ENCODE data around the gene QSOX2.

Gene QSOX2

DNA sequence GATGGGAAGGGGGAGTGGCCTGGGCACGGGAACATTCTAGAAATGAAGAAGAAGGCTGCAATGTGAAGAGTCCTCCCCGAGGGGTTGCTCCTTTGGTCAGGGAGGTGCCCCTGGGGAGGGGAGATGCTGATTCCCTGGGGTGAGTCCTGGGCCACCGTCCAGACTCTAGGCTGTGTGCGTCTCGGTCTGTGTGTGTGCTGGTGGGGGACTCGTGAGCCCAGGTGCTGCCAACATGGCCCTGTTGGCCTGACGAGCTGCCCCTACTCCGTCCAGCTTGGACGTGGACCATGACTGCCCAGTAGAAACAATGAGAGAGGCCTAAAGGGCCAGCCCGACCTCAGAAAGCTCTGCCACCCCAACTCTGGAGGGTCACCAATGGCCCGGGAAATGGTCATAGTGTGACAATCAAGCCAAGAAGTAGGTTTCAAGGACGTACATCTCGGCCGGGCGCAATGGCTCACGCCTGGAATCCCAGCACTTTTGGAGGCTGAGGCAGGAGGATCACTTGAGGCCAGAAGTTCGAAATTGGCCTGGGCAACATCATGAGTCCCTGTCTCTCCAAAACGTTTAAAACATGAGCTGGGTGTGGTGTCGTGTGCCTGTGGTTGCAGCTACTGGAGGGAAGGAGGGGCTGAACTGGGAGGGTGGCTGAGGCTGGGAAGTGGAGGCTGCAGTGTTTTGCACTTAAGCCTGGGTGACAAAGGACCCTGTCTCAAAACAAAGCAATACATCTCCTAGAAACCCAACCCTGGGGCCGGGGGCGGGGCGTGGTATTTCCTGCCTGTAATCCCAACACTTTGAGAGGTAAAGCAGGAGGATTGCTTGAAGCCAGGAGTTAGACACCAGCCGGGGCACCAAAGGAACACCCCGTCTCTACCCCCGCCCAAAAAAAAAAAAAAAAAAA is 57.7 kb downstream of the QSOX2 start:
- no peak for DNase-seq

DNA sequence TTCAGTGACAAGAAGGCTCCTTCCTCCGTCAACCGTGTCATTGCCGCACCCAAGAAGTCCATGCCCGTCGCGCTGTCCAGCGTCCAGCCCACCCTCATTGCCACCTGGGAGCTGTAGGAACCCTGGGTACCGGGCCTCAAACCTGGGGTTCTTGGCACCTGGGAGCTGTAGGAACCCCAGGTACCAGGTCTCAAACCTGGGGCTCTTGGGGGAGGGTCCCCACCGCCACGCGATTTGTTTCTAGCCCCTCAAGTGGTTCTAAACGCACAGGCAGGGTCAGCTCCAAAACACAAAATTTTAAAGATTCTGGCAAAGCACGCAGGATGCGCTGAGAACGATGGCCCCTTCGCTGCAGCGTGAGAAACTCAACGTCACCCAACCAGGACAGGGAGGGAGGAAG is 58.4 kb downstream of the QSOX2 start:
- DNase-seq: no peak

DNA sequence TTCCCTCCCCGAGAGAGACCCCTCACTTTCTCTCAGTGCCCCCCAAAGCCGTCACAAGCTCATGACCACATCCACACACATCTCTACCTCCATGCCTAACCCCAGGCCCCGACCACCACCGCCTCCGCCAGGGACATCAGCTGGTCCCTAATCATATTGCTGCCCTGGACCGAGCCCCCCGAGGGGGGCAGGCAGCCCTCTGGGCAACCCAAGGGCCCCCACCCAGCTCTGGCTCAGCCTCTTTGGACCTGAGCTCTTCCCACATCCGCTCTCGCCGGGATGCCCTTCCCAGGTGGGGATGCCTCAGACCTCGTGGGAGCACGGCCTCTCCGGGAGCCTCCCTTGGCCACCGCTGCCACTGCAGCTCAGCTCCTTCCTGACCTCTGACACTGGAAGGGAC is 59.2 kb downstream of the QSOX2 start:
- DNase-seq: no peak

DNA sequence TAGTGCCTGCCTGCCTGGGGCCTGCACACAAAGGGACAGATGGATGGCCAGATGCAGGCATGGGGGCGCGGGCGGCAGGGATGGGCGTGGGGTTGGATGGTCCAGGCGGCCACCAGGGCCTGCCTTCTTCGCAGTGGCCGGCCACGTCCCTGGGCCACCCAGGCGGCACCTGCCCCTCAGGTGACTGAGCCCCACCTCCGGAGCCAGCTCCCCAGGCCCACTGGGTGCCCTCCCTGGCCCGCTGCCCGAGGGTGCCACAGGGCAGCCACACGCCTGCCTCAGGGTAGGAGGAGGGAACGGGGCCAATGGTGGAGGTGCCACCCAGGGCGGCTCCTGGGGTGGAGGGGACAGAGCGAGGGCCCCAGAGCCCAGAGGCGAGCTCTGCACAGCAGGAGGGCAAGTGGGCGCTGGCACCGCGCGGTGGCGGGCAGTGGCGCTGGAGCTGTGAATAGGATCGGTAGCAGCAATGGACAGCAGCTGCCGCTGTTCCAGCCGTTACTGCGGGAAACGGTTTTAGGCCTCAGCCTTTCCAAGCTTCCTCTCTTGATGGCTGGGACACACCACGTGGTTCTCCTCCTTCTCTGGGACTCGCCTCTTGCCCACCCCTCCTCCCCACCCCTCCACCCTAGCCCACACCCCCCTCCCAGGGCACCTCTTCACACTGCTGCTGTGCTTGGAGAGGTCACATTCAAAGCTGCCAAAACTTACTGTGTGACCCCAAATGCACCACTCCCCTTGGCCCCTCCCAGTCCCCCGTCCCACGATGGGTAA is 59.8 kb downstream of the QSOX2 start:
- DNase-seq: no peak

DNA sequence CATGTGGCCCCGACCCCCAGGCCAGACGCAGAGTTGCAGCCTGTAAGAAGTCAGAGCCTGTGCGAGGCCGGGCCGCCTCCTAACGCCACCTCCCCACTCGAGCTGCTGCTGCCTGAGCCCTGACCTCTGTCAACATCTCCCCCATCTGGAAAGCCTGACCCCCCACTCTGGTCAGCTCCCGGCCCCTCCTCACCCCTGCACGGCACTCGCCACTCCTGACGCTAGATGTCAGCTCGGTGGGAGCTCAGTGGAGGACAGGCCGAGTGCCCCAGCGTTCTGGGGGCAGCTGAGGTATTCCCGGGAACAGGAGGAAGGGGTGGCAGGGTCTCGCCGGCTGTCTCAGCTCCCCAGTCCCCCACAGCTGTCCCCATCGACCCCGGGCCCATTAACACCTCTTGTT is 60.5 kb downstream of the QSOX2 start:
- no peak for DNase-seq

DNA sequence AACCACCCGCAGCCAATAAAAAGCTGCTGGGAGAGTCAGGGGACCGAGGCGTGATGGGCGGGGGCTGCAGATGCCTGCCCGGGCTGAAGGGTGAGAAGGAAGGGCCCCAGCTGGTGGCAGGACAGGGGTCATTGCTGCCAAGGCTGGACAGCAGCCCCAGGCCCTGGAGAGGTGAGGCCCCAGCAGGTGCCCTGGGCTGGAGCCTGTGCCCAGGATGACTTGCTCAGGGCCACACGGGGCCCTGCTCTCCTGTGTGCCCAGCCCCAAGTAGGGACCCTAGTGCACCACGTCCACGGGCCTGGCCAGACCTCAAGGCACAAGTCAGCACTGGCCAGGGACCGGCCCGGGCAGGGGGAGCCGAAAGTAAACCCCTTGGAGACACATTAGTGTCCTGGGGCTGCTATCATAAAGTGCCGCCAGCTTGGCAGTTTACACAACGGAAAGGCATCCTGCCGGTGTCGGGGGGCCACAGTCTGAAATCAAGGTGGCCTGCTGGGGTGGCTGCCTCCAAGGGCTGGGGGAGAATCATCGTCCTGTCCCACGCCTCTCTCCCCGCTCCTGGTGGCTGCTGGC is 62.7 kb downstream of the QSOX2 start:
- no peak for DNase-seq

DNA sequence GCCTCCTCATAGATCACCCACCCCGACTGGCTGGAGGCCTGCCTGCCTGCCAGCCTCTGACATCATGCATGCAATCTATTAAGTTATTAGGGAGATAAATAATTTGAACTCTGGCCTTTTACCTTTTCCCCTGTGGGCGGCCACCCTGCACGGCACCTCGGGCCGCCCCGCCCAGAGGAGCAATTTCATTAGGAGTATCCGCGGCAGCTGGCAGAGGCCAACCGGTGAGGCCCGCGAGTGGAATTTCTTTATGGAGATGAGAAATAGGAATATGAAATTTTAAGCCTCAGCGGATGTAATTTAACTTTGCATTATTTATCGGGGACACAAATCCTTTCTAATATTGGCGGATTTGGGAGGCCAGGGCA is 63.2 kb downstream of the QSOX2 start:
- DNase-seq: no peak

DNA sequence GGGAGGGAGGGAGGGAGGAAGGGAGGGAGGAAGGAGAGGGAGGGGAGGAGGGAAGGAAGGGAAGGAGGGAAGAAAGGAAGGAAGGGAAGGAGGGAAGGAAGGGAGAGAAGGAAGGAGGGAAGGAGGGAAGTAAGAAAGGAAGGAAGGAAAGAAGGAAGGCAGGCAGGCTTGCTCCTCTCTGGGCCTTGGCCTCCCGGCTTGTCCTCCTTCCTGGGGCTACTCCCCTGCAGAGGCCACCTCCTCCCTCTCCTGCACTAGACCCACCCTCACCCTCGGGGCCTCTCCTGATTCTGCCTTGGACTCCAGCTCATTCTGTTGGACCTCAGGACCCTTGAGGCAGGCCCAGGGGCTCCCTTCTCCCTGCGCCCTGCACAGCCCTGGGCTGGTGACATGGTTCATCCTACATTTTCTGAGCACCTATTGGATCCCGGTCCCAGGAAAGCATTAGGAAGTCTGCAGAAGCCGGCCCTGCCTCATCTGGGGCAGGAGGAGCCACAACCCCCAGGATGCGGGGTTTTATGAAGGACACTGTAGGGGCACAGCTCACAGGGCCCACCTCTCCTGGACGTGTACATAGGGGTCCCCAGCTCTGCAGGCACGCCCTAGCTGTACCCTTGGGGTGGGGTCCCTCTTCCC is 63.7 kb downstream of the QSOX2 start:
- DNase-seq: no peak

DNA sequence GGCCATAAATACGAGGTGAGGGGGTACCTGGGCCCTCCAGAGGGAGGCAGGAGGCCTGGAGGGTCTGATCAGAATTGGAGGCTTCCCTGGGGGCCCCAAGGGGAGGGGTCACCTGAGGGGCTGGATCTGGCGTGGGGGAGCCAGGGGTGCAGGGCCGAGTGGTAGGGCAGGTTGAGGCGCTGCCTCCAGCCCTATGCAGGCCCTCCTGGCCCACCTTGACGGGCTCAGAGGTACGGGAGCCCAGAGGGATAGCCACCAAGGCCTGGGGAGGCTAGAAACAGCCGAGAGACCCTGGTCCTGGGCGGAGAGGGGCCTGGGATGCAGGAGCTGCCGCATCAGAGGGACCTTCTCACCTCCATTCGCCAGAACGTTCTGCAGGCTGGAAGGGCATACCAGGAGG is 65.0 kb downstream of the QSOX2 start:
- DNase-seq: no peak

DNA sequence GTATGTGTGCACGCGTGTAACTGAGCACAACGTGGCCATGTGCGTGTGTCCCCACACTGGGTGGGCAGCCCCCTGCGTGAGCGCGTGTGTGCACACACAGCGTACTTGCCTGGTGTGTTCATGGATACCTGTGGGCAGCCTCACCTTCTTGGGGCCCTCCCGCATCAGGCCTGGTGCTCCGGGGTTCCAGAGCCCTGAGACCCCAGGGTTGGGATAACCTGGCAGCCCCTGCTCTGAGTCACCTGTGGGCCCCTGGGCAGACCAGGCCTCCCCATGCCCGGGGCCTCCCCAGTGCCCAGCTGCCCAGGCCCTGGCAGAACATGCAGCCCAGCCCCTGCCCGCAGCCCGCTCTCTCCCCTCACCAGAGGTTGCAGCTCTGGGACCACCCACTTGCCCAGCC is 65.9 kb downstream of the QSOX2 start:
- no peak for DNase-seq

DNA sequence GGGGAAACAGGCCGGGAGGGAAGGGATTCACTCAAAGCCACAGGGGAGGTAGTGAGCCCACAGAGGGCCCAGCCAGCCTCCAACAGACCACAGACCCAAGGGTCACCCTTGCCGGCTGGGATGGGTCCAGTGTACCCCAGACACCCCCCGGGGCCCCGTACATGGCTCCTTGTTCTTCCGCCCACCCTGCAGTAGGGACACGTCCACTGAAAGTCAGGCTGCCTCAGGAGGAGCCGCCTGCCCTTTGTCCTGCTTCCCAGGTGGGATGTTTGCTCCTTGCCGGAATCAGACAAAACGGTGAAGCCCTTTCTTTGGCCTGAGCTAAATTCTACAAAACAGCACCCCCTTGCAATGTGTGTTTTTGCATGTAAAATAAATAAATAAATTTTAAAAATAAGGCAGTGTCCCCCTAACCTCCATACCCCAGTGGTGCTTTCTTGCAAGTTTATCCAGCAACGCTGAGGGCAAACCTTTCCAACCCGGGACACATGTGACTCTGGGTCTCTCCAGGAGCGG is 66.5 kb downstream of the QSOX2 start:
- no peak for DNase-seq

DNA sequence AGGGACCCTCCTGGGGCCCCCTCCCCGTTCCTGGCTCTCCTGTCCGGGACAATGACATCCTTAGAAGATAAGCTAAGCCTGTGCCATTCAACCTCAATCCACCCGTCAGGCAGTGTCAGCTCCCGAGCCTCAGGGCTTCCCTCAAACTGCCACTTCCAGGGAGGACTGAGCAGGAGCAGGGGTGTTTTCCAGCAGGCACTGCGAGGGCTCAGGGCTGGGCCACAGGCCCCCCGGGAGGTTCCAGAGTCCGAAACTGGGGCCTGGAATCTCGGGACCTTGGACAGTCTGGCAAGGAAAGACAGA is 66.9 kb downstream of the QSOX2 start:
- DNase-seq: no peak

DNA sequence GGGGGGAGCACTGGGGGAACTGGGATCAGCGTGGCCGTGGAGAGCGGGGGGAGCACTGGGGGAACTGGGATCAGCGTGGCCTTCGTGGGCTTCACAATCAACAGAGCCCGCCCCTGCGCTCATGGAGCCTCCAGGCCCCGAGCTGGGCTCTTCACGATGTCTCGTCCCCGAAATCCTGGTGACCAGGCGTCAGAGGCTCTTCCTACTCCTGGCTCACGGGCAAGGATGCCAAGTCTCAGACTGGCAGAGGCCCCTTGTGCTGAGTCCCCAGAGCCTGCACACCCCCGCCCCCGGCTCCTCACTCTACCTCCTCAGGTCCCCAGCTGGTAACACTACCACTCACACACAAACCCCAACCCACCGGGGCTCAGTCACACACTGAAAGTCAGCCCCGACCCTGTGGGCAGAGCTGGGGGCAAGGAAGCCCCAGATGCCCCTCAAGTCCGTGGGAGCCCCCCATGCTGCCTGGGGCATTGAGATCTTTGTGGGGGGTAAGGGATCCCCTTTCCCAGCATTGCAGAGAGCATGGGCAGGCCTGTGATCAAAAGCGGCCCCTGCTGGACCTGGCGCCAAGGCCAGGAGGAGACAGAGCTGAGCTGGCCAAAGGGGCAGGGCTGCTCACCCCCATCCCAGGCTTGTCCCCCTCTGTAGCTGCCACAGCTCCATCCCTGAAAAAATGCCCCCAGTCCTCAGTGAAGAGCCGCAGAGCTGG is 67.4 kb downstream of the QSOX2 start:
- DNase-seq: no peak

DNA sequence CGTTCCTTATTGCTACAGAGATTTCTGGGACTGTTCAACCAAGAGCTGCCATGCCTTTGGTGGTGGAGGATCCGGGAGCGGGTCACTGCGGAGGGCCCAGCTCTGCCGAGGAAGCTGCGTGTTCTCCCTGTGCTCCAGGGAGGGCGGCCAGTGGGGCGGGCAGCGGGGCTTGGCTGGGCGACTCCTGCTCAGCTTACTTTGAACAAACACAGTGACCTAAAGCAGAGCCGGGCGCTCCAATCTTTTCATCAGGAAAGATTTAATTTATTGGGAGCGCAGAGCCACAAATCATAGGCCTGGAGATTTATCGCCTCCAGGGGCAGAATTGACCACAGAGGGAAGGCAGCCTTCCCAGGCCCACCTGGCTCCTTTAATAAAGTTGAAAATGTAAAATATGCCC is 68.4 kb downstream of the QSOX2 start:
- no peak for DNase-seq

DNA sequence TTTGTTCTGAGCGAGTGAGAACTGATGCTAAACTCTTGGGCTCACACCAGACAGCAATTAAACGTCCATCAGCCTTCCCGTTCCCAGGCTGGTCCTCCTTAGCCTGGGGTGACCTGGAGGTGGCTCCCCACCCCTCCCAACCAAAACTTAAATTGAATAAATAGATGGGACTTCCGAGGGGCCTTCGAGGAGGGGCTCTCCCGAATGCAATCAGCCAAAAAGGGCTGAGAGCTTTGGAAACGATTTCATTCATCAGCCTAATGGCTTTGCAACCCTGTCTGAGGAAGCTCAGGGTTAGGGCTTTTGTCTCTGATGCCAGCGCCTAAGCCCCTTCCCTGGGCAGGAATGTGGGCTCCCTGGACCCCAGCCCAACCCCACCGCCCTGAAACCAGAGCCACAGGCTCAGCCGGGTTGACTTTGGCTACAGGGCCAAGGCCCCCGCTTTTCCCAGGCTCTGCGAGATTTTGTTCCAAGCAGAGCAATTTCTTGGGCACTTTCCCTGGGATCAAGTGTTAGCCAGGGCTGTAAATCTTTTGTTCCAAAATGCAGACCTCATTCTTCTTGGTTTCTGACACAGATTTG is 69.9 kb downstream of the QSOX2 start:
- DNase-seq: no peak

DNA sequence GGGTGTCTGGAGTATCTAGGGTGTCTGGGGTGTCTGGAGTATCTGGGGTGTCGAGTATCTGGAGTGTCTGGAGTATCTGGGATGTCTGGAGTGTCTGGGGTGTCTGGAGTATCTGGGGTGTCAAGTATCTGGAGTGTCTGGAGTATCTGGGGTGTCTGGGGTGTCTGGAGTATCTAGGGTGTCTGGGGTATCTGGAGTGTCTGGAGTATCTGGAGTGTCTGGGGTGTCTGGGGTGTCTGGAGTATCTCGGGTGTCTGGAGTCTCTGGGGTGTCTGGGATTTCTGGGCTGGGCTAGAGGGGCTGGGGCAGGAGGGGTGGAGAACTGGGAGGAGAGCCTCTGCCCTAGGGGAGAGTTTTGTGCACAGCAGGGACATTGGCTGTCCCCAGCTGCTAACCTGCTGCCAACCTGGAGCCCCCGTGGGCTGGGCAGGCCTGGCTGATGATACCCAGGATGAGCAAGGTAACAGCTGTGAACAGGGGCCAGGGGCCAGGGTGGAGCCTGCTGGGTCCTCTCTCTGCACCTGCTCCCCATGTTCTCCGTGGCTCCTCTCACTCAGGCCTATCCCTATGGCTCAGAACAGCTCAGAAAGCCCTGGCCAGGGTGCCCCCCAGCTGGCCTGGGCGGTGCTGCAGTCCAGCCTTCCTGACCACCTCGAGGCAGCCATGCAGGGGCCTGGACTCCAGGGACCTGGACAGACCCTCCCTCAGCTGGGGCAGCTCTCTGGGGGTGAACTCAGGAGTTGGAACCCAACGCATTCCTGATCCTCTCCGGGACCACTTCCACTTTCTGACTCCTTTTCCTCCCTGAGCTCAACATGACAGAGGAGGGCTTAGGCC is 70.6 kb downstream of the QSOX2 start:
- no peak for DNase-seq

DNA sequence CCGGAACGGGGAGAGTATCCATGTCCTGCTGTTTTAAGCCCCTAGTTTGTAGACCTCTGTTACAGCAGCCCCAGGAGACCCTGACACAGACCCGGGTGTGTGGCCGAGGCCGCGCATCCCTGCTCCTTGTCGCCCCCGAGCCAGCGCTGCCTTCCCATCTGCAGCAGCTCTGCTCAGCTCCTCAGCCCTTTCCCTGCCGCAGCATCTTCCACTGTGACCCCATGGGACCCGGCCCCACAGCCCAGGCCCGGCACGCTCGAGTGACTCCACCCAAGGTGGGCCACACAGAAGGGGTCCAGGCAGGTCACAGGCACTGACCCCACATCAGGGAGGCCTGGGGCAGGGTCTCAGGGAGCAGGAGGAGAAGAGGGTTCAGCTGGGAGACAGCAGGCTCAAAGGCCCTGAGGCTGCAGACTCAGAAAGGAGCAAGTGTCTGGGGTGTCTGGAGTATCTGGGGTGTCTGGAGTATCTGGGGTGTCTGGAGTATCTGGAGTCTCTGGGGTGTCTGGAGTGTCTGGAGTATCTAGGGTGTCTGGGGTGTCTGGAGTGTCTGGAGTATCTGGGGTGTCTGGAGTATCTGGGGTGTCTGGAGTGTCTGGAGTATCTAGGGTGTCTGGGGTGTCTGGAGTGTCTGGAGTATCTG is 71.8 kb downstream of the QSOX2 start:
- no peak for DNase-seq

DNA sequence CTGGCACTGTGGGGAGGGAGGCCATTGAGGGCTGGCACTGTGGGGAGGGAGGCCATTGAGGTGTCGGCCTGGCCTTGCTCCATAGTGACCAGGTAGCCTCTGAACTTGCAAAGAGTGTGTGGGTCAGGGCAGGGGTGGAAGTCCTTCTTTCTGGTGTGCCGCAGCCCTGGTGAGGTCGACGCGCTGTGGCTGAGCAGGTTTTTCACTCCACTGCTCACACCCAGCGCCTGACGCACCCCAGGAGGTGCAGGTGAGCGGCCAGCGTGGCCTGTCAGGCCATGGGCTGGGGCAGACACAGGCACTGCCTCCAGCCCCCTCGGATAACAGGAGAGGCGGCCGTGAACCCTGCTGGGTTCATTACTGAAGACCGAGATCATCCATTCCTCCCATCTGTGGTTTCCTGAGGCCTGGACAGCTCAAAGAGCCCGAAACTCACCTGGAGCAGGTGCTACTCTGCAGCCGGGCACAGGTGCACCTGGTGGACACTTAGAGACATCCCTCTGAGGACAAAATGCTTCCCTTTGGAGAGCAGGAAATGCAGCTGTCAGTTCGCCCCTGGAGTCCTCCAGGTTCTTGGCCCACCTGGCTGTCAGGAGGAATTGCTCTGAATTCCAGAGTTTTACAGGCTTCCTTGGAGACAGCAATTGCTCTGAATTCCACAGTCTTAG is 73.1 kb downstream of the QSOX2 start:
- no peak for DNase-seq

DNA sequence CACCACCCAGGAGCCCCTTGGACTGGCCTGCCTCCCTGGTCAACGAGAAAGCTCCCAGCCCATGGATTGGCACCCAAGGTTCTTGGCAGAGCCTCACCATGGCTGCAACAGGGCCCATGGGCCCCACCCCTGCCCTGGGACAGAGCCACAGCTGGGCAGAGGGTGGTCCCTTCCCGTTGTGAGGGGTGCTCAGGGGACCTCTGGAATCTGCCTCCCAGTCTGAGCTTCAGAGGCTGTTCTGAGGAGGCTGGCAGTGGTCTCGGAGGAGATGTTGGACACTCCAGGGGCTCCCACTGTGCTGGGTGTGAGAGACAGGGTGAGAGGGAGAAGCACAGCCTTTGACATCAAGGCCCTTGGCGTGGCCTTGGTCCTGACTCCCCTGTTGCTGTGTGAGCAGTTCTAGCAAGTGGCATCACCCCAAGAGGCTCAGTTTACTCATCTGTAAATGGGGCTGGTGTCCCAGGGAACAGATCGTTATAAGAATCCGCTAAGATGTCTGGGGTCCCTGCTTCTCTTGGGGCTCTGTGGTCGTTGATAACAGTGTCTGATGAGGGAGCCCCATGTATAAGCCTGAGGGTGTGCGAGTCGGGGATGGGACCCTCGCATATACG is 73.7 kb downstream of the QSOX2 start:
- no peak for DNase-seq
